Mesodermal cell (in vitro differentiated cells): ENCODE data around the gene GTPBP8. TPM values are rescaled to one million over a fixed set of nuclear protein-coding genes. Genes with fewer than 3 reads are reported as not detected.

Experiments used
- H3K27ac ChIP-seq: 2 replicates; pipeline ENCODE4 v1.7.0; 2013; ENCODE audit warnings: mild to moderate bottlenecking, low read depth, low read length, moderate library complexity; ENCODE audit not compliant: severe bottlenecking
- H3K36me3 ChIP-seq: 2 replicates; pipeline ENCODE4 v1.7.1; 2013; ENCODE audit warnings: mild to moderate bottlenecking, low read length, moderate library complexity; ENCODE audit not compliant: control insufficient read depth, insufficient read depth
- H3K4me1 ChIP-seq: one replicate; pipeline ENCODE4 v1.7.1; 2013; ENCODE audit warnings: mild to moderate bottlenecking, low read length; ENCODE audit not compliant: insufficient read depth, control insufficient read depth, poor library complexity, severe bottlenecking
- H3K4me3 ChIP-seq: 2 replicates; pipeline ENCODE4 v1.7.0; 2013; ENCODE audit warnings: low read length, control low read depth, mild to moderate bottlenecking; ENCODE audit not compliant: insufficient read depth, poor library complexity, severe bottlenecking; ENCODE audit errors: extremely low read depth
- H3K9me3 ChIP-seq: 2 replicates; pipeline ENCODE4 v1.7.1; 2013; ENCODE audit warnings: mild to moderate bottlenecking, low read length, moderate library complexity; ENCODE audit not compliant: control insufficient read depth
- WGBS, 2 experiments: methylation state at CpG; one replicate each; pipeline ENCODE4 v1.1.5; 2013; ENCODE audit warnings: missing lambda C conversion rate in 2 of 2; ENCODE audit not compliant: insufficient coverage in 2 of 2; 5-methylcytosine and 5-hydroxymethylcytosine counted together
- polyA plus RNA-seq, 2 experiments: library from polyadenylated mRNA; stranded (reverse); fragments of 50-300 nt; gene quantifications; one replicate each; pipeline ENCODE4 v1.2.3, GENCODE V29; 2013

The GTPBP8 gene
- 24.0 TPM for polyA plus RNA-seq (2013, experiment 1 of 2)
- 26.3 TPM for polyA plus RNA-seq (2013, experiment 2 of 2)

DNA sequence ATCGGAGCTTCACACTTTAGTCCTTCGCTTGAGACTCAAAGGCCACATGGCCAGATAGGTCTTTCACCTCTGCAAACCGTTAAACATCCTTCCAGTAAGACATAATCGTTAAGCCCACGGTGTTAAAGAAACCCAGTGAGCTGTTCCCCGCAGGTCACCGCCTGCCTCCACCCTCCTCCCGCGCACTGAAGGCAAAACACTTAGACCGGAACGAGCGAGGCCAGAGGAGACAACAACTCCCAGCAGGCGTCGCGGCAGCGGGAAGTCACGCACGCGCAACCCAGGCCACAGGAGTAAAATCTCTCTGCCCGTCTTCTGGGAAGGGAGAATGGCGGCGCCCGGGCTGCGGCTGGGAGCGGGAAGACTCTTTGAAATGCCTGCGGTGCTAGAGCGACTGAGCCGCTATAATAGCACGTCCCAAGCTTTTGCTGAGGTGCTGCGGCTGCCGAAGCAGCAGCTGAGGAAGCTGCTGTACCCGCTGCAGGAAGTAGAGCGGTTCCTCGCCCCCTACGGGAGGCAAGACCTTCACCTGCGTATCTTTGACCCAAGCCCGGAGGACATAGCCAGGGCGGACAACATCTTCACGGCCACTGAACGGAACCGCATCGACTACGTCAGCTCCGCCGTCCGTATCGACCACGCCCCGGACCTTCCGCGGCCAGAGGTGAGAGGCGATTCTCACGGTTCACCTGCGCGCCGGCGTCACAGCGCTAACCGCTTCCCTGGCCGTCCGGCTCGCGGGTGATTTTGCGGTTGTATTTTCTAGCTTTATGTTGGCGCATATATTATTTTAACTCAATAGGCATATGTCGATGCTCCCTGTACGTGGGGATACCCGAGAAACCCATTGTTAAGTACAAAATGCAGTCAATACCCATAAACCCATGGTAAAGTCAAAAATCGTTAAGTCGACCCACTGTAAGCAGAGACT, at the start of gene GTPBP8:
Gene GTPBP8, plus strand, starts transcription at position 313 of the 931 bp plus-strand sequence. Its CDS starts 16 bp downstream, at position 329.
- no peaks in the 10 kb centered on the region for H3K9me3 ChIP-seq
- peaks cover 4% of the 10 kb centered on the region for H3K36me3 ChIP-seq
- peaks cover 3% of the 10 kb centered on the region for H3K4me1 ChIP-seq
- H3K27ac ChIP-seq: peak within 1 kb of the TSS; percentile 96
- 2% methylated on average over 52 to 58 of the region's 70 CpGs for WGBS, 2 experiments
- H3K4me3 ChIP-seq: peak within 1 kb of the TSS; percentile 96

DNA sequence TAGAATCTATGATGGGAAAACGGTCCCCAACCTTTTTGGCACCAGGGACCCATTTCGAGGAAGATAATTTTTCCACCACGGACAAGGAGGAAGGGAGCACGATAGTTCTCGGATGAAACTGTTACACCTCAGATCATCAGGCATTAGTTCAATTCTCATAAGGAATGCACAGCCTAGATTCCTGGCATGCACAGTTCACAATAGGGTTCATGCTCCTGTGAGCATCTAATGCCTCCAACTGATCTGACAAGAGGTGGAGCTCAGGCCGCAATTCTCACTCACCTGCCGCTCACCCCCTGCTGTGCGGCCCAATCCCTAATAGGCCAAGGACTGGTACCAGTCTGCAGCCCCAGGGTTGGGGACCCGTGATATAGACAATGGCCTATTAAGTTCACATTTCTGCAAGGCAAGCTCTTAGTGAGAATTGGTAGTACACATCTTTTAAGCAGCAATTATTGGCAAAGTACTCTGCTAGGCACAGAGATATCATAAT, 42.4 kb upstream of the GTPBP8 start:
- 83 to 89% methylated on average over 9 of the region's 9 CpGs for WGBS, 2 experiments
- H3K27ac ChIP-seq: no peak overlapping the region
- no peak overlapping the region for H3K4me3 ChIP-seq
- no peaks in the 10 kb centered on the region for H3K9me3 ChIP-seq
- no peaks in the 10 kb centered on the region for H3K4me1 ChIP-seq
- no peaks in the 10 kb centered on the region for H3K36me3 ChIP-seq

DNA sequence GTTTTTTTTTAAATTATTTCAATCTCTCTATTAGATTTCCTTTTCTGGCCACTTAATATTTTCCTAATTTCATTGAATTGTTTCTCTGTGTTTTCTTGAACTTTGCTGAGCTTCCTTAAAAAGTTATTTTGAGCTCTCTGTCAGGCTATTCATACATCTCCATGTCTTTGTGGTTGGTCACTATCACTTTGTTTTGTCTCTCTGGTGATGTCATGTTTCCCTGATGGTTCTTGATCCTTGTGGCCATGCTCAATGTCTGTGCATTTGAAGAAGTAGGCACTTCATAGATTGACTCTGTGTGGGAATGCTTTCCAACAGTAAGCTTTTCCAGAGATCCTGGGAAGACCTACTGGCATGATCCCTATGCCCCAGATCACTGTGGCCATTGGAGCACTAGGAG, 34.4 kb upstream of the GTPBP8 start:
- Histone ChIP-seq H3K4me3 (no peak overlapping the region), H3K9me3 (no peaks in the 10 kb centered on the region), H3K4me1 (no peaks in the 10 kb centered on the region), H3K27ac (no peak overlapping the region), H3K36me3 (no peaks in the 10 kb centered on the region)

DNA sequence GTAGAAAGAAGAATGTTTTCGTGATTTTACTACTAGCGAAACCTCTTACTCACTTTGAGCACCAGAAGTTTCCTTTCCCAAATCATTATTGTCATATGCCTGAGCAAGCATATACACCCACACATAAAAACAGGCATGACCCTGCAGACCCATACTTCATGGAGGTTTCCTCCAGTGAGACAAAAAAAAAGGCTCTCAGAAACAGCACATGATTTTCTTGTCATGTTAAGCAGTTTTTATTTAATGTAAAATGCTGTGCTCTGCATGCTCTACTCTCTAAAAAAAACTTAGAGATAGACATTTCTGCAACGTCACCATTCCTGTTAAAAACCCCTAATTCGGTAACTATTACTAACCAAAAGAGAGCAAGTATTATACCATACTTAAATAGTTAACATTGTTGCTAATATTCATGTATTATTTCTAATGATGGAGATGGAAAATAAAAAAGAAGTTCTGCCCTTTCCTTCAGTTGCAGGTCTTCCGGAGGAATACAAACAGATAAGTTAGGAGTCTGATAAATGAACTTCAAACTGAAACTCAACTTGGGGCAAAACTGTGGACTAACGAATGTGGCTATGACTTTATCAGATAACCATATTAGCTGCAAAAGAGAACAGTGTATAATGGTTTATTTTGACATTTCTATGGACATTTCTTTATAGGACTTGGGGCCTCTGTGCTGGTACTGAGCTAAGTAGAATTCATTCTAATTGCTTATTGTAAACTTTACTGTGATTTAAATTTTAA, 31.8 kb upstream of the GTPBP8 start:
- Histone ChIP-seq H3K4me3 (no peak overlapping the region), H3K27ac (no peak overlapping the region), H3K4me1 (no peaks in the 10 kb centered on the region), H3K36me3 (no peaks in the 10 kb centered on the region), H3K9me3 (no peaks in the 10 kb centered on the region)
- WGBS, 2 experiments: 89 to 92% methylated on average over 2 to 4 of the region's 6 CpGs

DNA sequence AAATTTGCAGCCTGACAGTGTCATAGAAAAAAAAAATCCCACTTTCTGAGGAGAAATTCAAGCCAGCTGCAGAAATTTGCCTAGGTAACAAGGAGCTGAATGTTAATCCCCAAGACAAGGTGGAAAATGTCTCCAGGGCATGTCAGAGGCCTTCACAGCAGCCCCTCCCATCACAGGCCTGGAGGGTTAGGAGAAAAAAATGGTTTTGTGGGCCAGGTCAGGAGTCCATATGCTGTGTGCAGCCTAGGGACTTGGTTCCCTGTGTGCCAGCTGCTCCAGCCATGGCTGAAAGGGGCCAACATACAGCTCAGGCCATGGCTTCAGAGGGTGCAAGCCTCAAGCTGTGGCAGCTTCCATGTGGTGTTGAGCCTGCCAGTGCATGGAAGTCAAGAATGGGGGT, 27.1 kb upstream of the GTPBP8 start:
- Histone ChIP-seq H3K27ac (no peak overlapping the region), H3K36me3 (no peaks in the 10 kb centered on the region), H3K4me3 (no peak overlapping the region), H3K9me3 (no peaks in the 10 kb centered on the region), H3K4me1 (no peaks in the 10 kb centered on the region)

DNA sequence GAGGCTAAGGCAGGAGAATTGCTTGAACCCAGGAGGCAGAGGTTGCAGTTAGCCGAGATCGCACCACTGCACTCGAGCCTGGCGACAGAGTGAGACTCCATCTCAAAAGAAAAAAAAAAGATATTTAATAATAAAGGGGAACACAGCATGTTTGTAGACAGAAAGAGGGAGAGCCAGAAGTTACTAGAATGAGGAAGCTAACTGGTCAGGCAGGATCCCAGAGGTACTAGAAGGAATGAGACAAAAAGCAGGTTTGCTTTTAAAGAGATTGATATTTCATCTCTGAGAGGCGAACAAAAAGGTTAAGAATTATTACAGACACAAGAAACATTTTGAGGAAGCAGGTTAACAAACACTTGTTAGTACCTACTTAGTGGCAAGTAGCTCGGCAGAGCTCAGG, 25.1 kb upstream of the GTPBP8 start:
- Histone ChIP-seq H3K36me3 (no peaks in the 10 kb centered on the region), H3K9me3 (no peaks in the 10 kb centered on the region), H3K27ac (no peak overlapping the region), H3K4me3 (no peak overlapping the region), H3K4me1 (no peaks in the 10 kb centered on the region)
- WGBS, 2 experiments: 77% methylated on average over 2 of the region's 6 CpGs; no CpG with 5 or more reads in 1 of the 2 experiments

DNA sequence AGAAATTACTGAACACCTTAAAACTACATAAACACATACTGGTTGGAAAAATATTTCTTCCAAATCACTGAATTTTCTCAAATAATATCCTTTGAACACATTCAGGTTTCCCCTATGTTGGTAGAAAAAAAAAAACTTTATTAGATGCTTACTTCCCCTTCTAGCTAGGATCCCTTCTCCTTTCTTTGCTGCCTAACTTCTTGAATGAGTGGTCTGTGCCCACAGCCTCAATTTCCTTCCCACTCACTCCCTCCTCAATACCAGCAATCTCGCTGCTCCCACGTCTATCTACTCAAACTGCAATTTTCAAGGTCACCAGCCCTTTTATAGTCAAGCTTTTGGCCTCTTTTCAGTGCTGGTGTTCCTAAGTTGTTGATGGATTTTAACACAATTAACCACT, 24.2 kb upstream of the GTPBP8 start:
- H3K9me3 ChIP-seq: no peaks in the 10 kb centered on the region
- H3K4me3 ChIP-seq: no peak overlapping the region
- WGBS, 2 experiments: 94% methylated on average over 2 of the region's 2 CpGs; no CpG with 5 or more reads in 1 of the 2 experiments
- H3K4me1 ChIP-seq: no peaks in the 10 kb centered on the region
- H3K27ac ChIP-seq: no peak overlapping the region
- H3K36me3 ChIP-seq: no peaks in the 10 kb centered on the region

DNA sequence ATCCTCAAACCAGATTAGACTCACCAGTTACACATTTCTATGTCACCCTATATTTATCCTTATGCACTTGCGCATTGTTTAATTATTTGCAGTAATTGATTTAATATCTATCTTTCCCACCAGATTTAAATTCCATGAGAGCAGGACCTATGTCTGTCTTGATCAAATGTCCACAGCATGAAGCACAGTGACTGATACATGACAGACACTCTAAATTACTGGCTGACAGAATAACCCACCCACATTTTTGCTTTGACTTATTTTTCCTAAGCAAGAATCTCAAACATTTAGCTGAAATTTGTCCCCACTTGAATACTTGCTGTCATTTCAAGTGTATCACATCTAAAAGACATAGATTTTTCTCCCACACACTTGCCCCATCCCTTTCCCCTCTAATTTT, 23.4 kb upstream of the GTPBP8 start:
- no peak overlapping the region for H3K27ac ChIP-seq
- no peak overlapping the region for H3K4me3 ChIP-seq
- WGBS, 2 experiments: no CpG with 5 or more reads among the region's 1 CpG
- no peaks in the 10 kb centered on the region for H3K36me3 ChIP-seq
- H3K4me1 ChIP-seq: no peaks in the 10 kb centered on the region
- H3K9me3 ChIP-seq: no peaks in the 10 kb centered on the region

DNA sequence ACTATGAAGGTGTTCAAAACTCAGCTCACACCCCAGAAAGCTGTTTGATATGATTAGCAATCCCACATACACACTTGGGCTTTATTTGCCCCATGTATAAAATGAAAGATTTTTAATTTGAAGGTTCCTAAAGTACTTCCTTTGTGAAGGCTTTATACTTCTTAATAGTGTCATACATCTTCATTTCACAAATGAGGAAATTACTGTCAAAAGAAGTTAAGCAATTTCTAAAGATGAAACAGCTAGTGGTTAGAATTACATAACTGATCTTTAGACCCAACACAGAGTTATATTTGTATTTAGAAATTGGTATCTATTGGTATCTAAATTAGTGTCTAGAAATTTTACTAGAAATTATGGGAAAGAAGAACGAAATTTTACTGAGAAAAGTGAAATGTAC, 23.0 kb upstream of the GTPBP8 start:
- WGBS, 2 experiments: no CpG with 5 or more reads among the region's 1 CpG
- no peak overlapping the region for H3K27ac ChIP-seq
- no peak overlapping the region for H3K4me3 ChIP-seq
- no peaks in the 10 kb centered on the region for H3K4me1 ChIP-seq
- H3K36me3 ChIP-seq: no peaks in the 10 kb centered on the region
- no peaks in the 10 kb centered on the region for H3K9me3 ChIP-seq

DNA sequence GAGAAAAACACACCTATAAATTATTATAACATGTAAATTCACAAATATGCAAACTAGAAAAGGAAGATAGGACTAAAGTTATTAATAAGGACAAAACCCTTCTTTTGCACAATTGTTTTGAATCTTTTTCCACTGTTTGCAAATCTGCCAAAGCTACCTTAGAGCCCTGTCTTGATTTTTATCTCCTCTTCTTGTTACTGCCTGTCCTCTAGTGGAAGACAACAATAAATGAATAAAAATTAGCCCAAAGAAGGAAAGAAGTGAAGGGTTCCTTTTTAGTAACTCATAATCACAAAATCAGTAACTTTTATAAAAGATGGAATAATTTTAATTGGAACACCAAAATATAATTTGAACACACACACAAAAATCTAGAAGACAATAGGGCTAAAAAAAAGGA, 18.6 kb upstream of the GTPBP8 start:
- H3K9me3 ChIP-seq: no peaks in the 10 kb centered on the region
- no peak overlapping the region for H3K4me3 ChIP-seq
- no peak overlapping the region for H3K27ac ChIP-seq
- no peaks in the 10 kb centered on the region for H3K36me3 ChIP-seq
- no peaks in the 10 kb centered on the region for H3K4me1 ChIP-seq
